CD4-positive, alpha-beta T cell treated with Interferon alpha-2 for 1 hour (primary cell): Measurements from ENCODE around the gene TRIM14.
"Not testable (repeated sequence)": the region's sequence is repeated elsewhere in the genome, so short reads cannot be mapped to it uniquely, and the experiment has no call there.

ENCODE experiments used
- DNase-seq, 2 donors: peaks; one replicate each; pipeline ENCODE4 v3.0.0-alpha.2; 2020 to 2022

The TRIM14 gene

GRCh38 chr9:98140503-98140902, 21.5 kb upstream of the TRIM14 start:
- DNase-seq, result no peak

GRCh38 chr9:98136489-98136888, 17.5 kb upstream of the TRIM14 start:
- DNase-seq, result no peak

- no peak for DNase-seq
Observed at GRCh38 chr9:98135938-98136337, 16.9 kb upstream of the TRIM14 start.

DNA sequence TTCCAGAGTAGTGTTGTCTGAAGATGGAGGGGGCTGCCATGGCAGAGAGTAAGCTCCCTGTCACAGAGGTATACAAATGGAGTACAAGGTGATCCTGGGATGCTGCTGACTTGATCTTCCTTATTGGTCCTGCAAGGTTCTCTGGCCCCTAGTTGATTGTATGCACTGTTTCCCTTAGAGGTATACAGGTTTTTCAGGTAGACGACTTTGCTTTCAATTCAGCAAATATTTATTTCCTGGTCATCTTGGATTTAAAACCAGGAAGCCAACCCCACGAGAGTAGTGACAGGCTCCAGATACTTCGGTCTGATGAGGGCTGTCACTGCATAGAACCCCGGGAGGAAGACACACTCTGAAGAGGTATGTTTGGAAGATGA, 16.5 kb upstream of the TRIM14 start:
- no peak for DNase-seq

- DNase-seq, result no peak
Observed at GRCh38 chr9:98134702-98135557, 15.9 kb upstream of the TRIM14 start.

DNA sequence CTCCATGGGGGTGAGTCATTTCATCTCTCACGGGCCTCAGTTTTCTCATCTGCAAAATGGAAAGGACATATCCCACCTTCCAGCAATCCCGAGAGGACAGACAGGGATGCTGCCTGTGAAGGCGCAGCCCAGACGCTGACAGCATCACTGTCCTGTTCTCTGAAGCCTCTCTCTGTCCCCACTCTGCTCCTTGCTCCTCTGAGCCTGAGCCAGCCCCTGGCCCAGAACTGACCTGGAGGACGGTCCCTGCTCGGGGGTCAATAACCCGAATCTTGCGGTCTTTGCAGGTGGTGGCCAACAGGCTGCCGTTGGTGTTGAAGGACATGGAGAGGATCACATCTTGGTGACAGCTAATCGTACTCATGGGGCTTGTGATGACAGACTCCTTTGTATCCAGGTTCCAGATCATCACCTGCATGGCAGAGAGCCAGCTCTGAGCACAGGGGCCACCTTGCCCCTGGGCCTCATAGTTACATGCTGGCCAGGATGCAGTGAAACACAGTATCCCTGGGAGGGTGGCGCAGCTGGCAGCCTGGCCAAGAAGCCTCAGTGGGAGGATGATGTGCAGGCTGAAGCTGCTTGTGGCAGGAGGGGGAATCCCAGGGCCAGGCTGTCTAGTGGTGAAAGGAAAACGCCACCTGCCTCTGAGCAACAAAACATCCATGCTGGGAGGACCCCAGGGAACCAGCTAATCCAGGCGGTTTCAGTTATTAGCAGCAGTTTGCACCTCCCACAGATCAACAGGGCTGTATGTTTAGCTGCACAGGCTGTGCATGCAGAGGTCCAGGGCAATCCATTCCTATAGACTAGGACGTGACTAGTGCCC, 14.0 kb upstream of the TRIM14 start:
- no peak for DNase-seq

DNA sequence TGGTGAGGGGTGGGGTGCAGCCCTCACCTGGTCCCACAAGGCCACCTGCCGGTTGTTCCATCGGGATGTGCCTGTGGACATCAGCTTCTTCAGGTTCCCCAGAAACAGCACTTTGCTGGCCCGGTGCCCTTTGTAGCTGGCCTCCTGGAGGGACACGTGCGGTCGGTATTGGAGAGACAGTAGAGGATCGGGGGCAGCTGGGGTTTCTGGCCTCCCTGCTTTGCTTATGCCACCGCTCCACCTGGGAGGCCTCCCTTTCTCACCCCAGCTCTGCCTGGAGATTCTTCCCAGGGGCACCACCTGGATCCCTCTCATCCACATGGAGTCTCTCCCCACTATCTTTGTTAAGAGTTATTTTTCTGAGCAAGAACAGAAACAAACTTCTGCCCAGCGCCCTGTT, 13.1 kb upstream of the TRIM14 start:
- no peak for DNase-seq

- no peak for DNase-seq
Observed at GRCh38 chr9:98130576-98131228, 11.7 kb upstream of the TRIM14 start.

GRCh38 chr9:98130060-98130459, 11.0 kb upstream of the TRIM14 start:
- DNase-seq, result not testable (repeated sequence)

- peak in 1 of 2 donors; percentile 68 for DNase-seq
Observed at GRCh38 chr9:98129451-98129881, 10.4 kb upstream of the TRIM14 start.

GRCh38 chr9:98128316-98128715, 9.3 kb upstream of the TRIM14 start:
- no peak for DNase-seq

DNA sequence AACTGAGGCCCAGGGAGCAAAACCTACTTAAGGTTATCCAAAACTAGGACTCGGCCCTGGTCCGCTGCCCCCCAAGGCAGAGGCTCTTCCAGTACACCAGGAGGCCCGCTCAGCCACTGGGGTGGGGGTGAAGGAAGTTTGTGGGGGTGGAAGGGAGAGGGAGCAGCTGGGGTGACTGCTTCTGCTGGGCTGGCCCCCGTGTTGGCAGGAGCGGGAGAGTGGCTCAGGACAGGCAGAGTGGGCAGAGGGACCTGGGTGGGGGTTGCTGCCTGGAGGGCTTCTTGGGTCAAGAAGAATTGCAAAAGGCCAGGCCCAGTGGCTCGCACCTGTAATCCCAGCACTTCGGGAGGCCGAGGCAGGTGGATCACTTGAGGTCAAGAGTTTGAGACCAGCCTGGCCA, 8.2 kb upstream of the TRIM14 start:
- DNase-seq, result no peak

- no peak for DNase-seq
Observed at GRCh38 chr9:98124637-98125426, 5.8 kb upstream of the TRIM14 start.

DNA sequence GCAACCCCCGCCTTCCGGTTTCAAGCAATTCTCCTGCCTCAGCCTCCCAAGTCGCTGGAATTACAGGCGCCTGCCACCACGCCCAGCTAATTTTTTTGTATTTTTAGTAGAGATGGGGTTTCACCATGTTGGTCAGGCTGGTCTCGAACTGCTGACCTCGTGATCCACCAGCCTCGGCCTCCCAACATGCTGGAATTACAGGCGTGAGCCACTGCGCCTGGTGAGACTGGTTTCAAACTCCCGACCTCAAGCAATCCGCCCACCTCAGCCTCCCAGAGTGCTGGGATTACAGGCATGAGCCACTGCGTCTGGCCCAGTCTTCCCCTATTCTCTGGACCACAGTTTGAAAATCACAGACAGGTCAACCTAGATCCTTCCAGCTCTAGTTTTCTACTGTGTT, 5.1 kb upstream of the TRIM14 start:
- not testable (repeated sequence) for DNase-seq

GRCh38 chr9:98121058-98121457, 2.0 kb upstream of the TRIM14 start:
- peak in 1 of 2 donors; percentile 46 for DNase-seq

GRCh38 chr9:98120476-98120875, 1.5 kb upstream of the TRIM14 start:
- DNase-seq, result no peak

GRCh38 chr9:98117984-98118639, 910 bp downstream of the TRIM14 start:
- DNase-seq, result peak; percentile 62 to 78

- not testable (repeated sequence) for DNase-seq
Observed at GRCh38 chr9:98117097-98117496, 1.9 kb downstream of the TRIM14 start.

DNA sequence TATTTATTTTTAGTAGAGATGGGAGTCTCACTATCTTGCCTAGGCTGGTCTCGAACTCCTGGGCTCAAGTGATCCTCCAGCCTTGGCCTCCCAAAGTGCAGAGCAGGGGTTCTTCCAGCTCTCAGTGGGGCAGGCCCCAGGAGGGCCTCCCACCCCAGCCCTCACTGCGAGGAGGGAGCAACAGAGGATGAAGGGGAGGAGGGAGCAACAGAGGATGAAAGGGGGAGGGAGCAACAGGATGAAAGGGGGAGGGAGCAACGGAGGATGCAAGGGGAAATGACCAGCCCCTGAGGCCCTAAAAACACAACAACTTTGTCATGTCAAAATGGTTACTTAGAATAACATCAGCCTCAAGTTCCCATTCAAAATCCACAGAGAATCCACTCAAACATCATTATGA, 10.0 kb downstream of the TRIM14 start:
- DNase-seq, result no peak

DNA sequence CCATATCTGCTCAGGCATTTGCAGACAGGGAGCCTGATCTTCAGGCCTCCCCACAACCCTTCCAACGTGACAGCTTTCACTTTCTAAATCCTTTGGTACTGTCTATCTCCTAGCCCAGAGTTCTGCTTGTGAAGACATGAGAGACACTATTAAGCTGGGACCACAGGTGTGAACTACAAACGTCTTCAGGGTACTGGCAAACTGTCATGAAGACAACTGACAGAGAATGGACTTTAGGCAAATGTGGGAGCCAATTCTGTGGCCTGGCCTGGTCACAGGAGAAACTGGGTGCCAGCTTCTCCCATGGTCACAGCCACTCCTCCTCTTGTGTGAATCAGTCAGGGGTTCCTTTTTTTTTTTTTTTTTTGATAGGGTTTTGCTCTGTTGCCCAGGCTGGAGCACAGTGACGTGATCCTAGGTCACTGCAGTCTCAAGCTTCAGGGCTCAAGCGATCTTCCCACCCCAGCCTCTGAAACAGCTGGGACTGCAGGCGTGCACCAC, 10.4 kb downstream of the TRIM14 start:
- peak; percentile 57 to 72 for DNase-seq

DNA sequence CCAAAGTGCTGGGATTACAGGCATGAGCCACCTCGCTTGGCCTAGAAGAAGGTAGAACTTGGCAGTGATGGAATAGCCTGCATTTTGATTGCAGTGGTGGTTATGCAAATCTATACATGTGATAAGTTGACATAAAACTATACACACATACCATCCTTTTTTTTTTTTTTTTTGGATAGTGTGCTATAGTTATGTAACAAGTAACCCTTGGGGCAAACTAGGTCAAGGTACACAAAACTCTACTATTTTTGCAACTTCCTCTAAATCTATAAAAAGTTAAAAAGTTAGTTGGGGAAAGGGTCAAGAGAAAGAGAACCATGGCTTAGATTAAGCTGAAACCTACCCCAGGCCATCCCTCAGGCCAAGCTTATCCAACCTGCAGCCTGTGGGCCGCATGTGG, 11.1 kb downstream of the TRIM14 start:
- no peak for DNase-seq

DNA sequence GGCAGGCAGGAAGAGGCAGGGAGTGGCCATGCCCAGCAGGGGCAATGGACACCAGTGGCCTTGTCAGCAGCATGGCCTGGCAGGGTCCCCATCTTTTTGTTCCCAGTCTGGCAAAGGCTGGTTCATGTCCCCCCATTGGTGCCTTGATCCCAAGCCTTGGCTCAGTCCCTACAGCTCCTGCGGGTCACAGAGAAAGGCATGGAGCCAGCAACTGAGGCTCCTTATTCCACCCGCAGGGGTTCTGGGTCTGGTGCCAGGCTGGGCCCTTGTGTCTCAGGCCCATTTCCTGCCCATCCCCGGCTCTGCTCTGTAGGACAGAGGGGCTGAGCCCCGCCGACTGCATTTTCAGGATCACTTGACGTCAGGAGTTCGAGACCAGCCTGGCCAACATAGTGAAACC, 14.0 kb downstream of the TRIM14 start:
- DNase-seq, result no peak
